ENCODE results near the gene MGMT.

The MGMT gene

DNA sequence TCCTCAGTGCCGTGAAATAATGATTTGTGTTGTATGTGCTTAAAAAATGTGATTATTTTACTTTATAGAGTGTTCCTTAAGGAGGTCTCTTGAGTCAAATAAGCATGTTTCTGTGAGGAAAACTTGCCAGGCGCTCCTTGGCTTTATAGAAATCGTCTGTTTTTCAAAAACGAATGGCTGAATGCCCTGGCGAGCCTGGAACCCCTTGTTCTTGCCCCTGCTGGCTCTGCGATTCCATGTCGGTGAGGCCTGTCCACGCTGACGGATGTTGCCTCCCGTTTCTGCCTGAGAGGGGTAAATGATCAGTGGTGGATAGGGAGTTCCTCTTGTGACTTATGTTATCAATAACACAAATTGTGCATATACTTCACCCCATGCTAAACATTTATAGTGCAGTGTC is 75.5 kb downstream of the MGMT start:
- H3K4me3 ChIP-seq (ENCODE audit: low read length), result no peak overlapping the region
- no peak for TF ChIP-seq ZNF274 (IDR thresholded peaks at IDR 0.05; ENCODE audit: low read depth, low read length)

DNA sequence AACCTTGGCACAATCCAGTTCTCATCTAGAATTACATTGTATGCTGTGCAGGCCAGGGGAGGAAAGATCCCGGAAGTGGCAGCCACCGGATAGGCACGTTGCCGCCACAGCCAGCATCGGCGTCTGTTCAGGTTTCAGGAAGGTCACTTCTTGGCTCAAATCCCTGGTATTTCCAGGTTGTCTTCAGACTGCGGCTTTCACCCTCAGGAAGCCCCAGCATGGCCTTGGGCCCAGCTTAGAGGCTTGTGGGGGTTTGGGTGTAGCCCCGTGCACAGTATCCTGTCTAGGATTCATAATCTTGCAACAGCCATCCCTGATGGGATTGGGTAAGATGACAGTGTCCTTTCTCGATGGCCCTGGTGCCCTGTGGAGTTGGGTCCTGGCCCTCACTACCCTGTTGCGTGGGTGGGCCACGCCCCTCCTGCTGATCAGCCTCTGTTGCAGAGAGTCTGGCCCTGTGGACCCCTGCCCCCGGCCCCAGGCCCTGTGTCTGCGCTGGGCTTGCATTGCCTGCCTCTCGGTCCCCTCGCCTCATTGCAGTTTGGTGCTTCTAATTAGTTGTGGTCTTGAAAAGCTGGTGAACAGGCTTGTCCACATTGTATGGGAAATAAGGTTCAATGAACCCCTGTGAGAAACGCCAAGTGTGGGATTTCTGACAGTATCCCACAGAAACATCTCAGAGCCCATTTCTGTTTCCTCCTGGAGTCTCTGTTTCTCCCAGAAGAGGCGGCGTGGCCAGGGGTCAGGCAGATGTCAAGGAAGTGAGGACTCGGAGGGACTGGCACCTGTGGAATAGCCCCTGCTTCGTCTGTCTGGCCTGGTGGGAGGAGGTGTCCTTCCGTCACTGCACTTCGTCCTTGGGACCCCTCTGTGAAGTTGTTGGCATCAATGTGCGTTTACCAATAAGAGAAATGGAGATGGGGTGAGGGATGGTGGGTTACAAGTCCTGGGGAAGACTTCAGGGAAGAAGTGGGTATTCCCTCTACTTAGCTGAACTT is 77.5 kb downstream of the MGMT start:
- TF ChIP-seq ZNF274 (IDR thresholded peaks at IDR 0.05; ENCODE audit: low read depth, low read length), result no peak
- H3K4me3 ChIP-seq (ENCODE audit: low read length), result no peak overlapping the region

DNA sequence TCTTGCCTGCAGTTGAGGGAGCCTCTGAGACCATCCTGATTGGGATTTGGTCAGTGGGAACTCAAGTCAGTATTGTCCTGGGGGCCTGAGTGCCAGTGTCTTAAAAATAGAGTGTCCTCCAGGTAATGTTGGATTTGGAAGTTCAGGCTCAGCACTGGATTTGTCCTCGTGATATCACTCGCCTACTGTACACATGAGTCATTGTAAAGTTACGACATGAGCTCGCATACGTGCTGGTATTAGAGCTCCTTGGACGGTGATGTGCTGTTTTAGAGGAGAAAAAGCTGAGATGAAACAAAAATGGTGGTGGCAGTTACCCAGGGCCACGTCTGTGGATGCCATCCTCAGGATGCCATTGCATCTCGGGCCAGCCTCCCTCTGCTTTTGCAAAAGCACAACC is 78.2 kb downstream of the MGMT start:
- no peak for TF ChIP-seq ZNF274 (IDR thresholded peaks at IDR 0.05; ENCODE audit: low read depth, low read length)
- no peak overlapping the region for H3K4me3 ChIP-seq (ENCODE audit: low read length)

DNA sequence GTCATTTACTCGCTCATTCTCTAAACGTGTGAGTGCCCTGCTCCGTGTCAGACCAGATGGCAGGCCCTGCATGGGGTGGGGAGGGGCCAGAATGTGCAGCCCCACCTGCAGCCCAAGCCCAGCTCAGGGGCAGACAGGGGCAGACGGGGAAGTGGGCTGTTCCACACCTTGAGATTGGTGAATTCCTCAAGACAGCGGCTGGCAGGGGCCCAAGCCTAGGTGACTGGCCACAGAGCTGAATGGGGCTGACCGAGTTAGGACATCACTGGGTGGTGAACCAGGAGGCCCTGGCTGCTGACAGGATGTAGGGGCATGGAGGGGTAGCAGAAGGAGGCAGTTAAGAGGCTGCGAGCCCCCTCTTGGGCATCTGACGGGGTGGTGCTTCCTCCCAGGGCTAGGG is 79.1 kb downstream of the MGMT start:
- no peak overlapping the region for H3K4me3 ChIP-seq (ENCODE audit: low read length)
- no peak for TF ChIP-seq ZNF274 (IDR thresholded peaks at IDR 0.05; ENCODE audit: low read depth, low read length)

DNA sequence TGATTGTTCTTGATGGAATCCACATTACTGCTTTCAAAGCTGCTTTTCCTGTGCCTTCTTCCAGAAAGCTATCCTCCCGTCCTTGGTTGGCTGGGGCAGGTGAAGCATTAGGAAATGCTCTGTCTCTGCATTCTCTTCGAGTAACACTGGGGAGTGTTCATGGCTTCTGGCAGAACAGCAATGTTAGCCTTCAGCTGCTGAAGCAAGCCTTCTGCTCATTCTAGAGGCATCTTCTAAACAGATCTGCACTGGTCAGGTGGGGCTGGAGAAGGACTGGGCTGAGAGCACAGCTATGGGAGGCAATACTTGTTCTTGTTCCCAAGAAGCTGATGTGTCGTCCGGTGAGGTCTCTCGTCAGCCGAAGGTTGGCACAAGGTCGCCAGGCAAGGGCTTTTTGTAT is 80.6 kb downstream of the MGMT start:
- no peak for TF ChIP-seq ZNF274 (IDR thresholded peaks at IDR 0.05; ENCODE audit: low read depth, low read length)
- no peak overlapping the region for H3K4me3 ChIP-seq (ENCODE audit: low read length)

DNA sequence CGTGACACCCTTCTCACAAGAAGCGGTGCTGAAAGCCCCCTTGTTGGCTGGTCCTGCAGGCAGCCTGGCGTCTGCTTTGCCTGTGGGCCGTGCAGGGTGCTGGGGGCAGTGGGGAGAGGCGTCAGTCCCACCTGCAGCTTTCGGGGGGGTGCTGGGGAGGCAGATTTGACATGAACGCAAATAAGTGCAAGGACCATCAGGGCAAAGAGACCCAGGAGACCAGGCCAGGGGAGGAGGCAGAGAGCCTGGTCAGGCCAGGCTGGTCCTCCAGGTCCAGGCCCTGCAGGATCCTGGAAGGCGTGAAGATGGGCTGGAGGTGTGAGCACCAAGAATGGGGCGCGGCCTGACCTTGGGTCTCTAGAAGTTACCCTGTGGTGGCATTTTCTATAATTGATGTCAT is 81.6 kb downstream of the MGMT start:
- TF ChIP-seq ZNF274 (IDR thresholded peaks at IDR 0.05; ENCODE audit: low read depth, low read length), result no peak
- no peak overlapping the region for H3K4me3 ChIP-seq (ENCODE audit: low read length)

DNA sequence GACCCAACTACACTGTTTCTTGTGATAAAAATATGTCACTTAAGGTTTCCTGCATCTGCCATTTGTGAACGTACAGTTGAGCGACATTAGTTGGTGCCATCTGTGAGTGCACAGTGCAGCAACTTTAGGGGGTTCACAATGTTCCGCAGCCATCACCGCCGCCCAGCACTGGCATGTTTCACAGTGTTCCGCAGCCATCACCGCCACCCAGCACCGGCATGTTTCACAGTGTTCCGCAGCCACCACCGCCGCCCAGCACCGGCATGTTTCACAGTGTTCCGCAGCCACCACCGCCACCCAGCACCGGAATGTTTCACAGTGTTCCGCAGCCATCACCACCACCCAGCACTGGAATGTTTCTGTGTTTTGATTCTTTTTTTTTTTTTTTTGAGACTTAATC is 83.0 kb downstream of the MGMT start:
- TF ChIP-seq ZNF274 (IDR thresholded peaks at IDR 0.05; ENCODE audit: low read depth, low read length), result no peak
- no peak overlapping the region for H3K4me3 ChIP-seq (ENCODE audit: low read length)

DNA sequence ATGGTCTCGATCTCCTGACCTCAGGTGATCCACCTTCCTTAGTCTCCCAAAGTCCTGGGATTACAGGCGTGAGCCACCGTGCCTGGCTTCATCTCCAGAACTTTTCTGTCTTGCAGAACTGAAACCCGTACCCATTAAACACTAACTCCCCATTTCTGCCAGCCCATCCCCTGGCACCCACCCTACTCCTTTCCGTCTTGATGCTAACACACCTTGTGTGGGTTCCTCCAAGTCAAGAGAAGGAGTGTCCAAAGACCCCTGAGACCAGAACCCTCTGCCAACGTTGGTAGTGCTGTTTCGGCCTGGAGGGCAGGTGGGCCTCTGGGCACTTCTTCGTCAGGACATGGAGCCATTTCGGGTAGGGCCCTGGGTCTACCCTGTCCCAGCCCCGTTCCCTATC is 83.6 kb downstream of the MGMT start:
- no peak for TF ChIP-seq ZNF274 (IDR thresholded peaks at IDR 0.05; ENCODE audit: low read depth, low read length)
- no peak overlapping the region for H3K4me3 ChIP-seq (ENCODE audit: low read length)

DNA sequence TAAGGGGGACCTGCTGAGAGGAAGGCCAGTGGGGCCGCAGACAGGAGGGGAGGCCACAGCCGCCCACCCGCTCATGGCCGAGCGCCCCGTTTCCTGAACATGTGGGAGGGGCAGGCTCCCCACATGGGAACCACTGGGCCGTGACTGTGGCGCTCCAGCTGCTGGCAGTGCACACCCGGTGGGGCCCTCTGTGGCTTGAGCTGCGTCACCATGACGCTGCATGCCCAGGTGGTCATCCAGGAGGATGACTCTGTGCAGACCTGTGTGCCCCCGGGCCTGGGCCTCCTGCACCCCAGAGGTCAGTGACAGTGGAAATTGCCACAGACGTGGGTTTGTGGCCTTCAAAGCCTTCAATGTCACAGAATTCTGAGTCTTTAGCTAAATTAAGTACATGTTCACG is 85.1 kb downstream of the MGMT start:
- H3K4me3 ChIP-seq (ENCODE audit: low read length), result no peak overlapping the region
- TF ChIP-seq ZNF274 (IDR thresholded peaks at IDR 0.05; ENCODE audit: low read depth, low read length), result no peak

DNA sequence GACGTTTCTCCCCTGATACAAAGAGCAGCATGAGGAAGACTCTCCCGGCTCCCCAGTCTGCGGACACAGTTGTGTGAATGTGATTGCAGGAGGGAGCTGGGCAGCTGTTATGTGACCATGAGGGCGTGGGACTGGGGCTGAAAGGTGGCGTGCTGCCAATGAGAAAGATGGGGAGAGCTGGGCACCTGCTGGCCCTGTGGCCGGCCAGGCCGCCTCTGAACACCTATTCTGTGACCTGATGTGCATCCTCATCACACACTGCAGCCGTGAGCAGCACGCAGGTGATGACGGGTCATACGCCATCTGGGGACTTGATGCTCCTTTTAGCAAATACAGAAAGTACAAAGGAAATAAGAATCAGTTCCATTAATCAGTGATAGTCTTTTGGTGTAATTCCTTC is 86.9 kb downstream of the MGMT start:
- H3K4me3 ChIP-seq (ENCODE audit: low read length), result no peak overlapping the region
- no peak for TF ChIP-seq ZNF274 (IDR thresholded peaks at IDR 0.05; ENCODE audit: low read depth, low read length)

DNA sequence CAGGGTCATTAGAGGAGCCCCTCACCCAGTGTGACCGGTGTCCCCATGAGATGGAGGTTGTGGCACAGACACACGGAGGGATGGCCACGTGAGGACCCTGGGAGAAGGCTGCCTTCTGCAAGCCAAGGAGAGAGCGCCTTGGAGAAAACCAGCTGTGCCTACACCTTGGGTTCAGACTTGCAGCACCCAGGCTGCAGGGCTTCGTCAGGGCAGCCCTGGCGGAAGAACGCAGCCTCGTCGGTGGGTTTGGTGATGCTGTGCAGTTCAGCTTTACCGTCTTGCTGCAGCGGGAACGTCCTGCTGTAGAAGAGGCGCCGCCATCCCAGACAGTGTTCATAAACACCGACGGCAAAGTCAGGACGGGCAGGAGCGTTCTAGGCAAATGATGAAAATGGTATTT is 89.3 kb downstream of the MGMT start:
- TF ChIP-seq ZNF274 (IDR thresholded peaks at IDR 0.05; ENCODE audit: low read depth, low read length), result no peak

DNA sequence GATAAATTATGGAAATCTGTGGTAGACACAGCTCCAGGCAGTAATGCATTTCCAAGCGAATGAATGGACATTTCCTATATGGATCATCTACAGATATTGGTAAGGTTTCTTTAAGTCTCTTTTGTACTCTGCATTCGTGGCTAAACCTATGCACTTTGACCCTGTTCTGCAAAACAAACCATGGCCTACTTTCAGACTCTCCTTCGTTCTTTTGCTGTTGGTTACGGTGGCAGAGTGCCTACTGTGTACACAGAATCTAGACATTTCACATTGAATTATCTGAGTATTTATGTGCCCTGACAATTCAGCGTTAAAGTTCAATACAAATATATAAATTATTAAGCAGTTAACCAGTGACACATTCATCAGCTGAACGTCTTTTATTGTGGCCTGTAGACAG is 93.3 kb downstream of the MGMT start:
- TF ChIP-seq ZNF274 (IDR thresholded peaks at IDR 0.05; ENCODE audit: low read depth, low read length), result no peak
- H3K4me3 ChIP-seq (ENCODE audit: low read length), result no peak overlapping the region

More for the DNA sequence above, 89.3 kb downstream of the MGMT start:
- H3K4me3 ChIP-seq (ENCODE audit: low read length), result no peak overlapping the region

DNA sequence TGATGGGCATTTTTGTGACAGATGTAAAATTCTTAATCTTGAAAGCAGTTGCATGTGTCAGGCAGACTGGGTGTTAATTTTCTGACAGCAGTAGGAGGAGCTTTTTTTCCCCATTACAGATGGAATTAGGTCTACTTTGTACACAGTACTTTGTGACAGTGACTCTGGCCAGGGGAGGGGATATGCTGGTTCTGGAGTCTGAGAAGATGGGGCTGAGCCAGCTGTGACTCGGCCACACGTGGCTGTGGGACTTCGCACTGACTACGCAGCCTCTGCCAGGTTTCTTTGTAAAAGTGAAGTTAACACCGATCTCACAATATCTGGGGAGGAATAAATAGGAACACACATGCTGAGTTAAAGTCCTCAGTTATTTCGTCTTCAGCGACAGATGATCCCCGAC is 95.4 kb downstream of the MGMT start:
- TF ChIP-seq ZNF274 (IDR thresholded peaks at IDR 0.05; ENCODE audit: low read depth, low read length), result no peak
- no peak overlapping the region for H3K4me3 ChIP-seq (ENCODE audit: low read length)

DNA sequence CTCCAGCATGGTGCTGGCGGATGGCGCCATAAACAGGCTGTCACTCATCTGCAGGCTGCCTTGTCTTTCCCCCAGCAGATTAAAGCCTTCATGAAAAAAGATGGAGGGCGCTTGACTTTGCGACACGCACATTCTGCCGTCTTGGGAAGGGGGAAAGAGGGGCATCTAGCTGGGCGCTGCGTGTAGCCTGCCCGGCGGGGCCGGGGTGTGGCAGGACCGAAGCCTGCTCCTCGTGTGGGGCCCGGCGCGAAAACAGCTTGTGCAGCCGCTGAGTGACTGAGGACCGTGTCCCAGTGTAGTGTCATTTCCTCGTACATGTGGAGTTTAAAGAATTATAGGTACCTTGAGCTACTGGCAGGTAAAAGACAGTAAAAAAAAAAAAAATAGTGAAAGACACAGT is 97.9 kb downstream of the MGMT start:
- TF ChIP-seq ZNF274 (IDR thresholded peaks at IDR 0.05; ENCODE audit: low read depth, low read length), result no peak
- H3K4me3 ChIP-seq (ENCODE audit: low read length), result no peak overlapping the region

DNA sequence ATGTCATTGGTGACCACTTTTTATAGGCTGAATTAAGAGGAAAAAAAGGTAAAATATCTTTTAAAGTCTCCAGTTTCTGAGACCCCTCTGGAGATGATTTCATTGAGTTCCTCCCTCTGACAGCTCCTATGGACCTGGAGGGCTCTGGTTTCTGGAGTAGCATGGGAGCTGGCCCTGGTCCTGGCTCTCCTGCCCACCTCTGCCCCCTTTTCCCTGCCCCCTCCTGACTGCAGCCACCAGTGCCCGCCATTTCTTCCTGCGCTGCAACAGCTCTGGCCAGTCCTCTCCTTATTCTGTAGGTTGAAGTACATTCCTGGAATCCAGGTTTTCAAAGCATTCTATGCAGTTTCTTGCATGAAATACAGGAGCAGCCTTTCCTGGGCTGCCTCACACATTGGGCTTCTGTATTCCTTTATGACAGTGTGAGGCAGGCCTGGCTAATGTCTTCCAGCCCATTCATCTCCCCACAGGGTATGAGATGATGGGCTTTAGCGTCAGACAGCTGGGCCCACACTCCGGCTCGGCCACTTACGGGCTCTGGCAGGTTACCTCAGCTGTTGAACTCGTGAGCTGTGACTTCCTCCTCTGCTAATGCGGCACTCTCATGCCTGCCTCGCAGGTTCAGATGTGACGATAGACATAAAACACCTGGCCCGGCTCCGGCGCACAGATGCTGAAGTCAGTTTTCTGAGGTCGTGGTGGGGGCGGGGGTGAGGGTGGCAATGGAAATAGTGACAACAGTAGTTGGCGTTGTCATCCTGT is 101.7 kb downstream of the MGMT start:
- H3K4me3 ChIP-seq (ENCODE audit: low read length), result no peak overlapping the region

More for the DNA sequence above, 101.7 kb downstream of the MGMT start:
- TF ChIP-seq ZNF274 (IDR thresholded peaks at IDR 0.05; ENCODE audit: low read depth, low read length), result no peak
